ENCODE data around the gene TENM3. TPM values are rescaled to one million over a fixed set of nuclear protein-coding genes. Genes with fewer than 3 reads are reported as not detected.

Gene TENM3
- total and polyA plus RNA-seq, 10 of the 15 experiments (the other 5 are each of a cell fraction or from before 2014, with no cell fraction given), result 0.01 to 1.7 (median 0.08) TPM; not detected in 2

- H3K27me3 ChIP-seq (replicated peaks in 1 of 2; ENCODE audit: control insufficient read depth in 2 of 2, insufficient read depth in 2 of 2, low read length in 1 of 2), result no peaks in the 10 kb centered on the region
- no peak overlapping the region for H3K4me3 ChIP-seq
- BruUV-seq (replicated peaks), result no TSS peak
- intact Hi-C loops (cut with micrococcal nuclease; ENCODE audit: unreplicated experiment) (no loop called here), in situ Hi-C loops (cut with MboI) (no loop called here)
- CTCF ChIA-PET, result no interaction called here
- H3K79me2 ChIP-seq (ENCODE audit: control insufficient read depth, insufficient read depth, low read length), result no peaks in the 10 kb centered on the region
- H3K36me3 ChIP-seq (ENCODE audit: control insufficient read depth in 2 of 2, insufficient read depth in 2 of 2, low read length in 1 of 2), result no peaks in the 10 kb centered on the region
- POLR2A ChIA-PET, result no interaction called here
- TF ChIP-seq PAX8 (IDR thresholded peaks at IDR 0.05), result no peak
- SMC1A ChIA-PET (ENCODE audit: uncharacterized antibody, unreplicated experiment), result no interaction called here
- RAD21 ChIA-PET (ENCODE audit: unreplicated experiment), result no interaction called here
- H3K27ac ChIP-seq (ENCODE audit: control insufficient read depth, insufficient read depth), result no peak overlapping the region
- no peak overlapping the region for H3K9ac ChIP-seq (ENCODE audit: control insufficient read depth, insufficient read depth, low read length)
- no peaks in the 10 kb centered on the region for H3K4me1 ChIP-seq (ENCODE audit: control insufficient read depth, insufficient read depth, low read length)
- 53% methylated on average over 9 of the region's 9 CpGs for WGBS (ENCODE audit: insufficient coverage, insufficient replicate concordance, low lambda C conversion rate, missing lambda C conversion rate)
- FAIRE-seq (no peak), ATAC-seq (no peak), DNase-seq (ENCODE audit: low read depth, low spot score) (no peak)
- no peak overlapping the region for H2AFZ ChIP-seq (ENCODE audit: control insufficient read depth, low read depth, low read length)
- H4K20me1 ChIP-seq (ENCODE audit: control insufficient read depth, insufficient read depth), result no peaks in the 10 kb centered on the region
- no peak overlapping the region for H3K4me2 ChIP-seq (ENCODE audit: control insufficient read depth, insufficient read depth)
- no peaks in the 10 kb centered on the region for H3K9me3 ChIP-seq (replicated peaks; ENCODE audit: control insufficient read depth, insufficient read depth, low read length)
Measured at GRCh38 chr4:182225257-182225852, 17.8 kb upstream of the TENM3 start.

GRCh38 chr4:182227611-182228010, 15.6 kb upstream of the TENM3 start:
- ChIA-PET SMC1A (ENCODE audit: uncharacterized antibody, unreplicated experiment) (no interaction called here), POLR2A (no interaction called here), RAD21 (ENCODE audit: unreplicated experiment) (no interaction called here), CTCF (interaction anchor here (0.7 kb wide), 1 partner anchor 11 kb away, joined by 3 read pairs; no protein-coding TSS in a partner anchor)
- Histone ChIP-seq H4K20me1 (ENCODE audit: control insufficient read depth, insufficient read depth) (no peaks in the 10 kb centered on the region), H2AFZ (ENCODE audit: control insufficient read depth, low read depth, low read length) (no peak overlapping the region), H3K4me2 (ENCODE audit: control insufficient read depth, insufficient read depth) (no peak overlapping the region), H3K4me1 (ENCODE audit: control insufficient read depth, insufficient read depth, low read length) (no peaks in the 10 kb centered on the region), H3K79me2 (ENCODE audit: control insufficient read depth, insufficient read depth, low read length) (no peaks in the 10 kb centered on the region), H3K27ac (ENCODE audit: control insufficient read depth, insufficient read depth) (no peak overlapping the region), H3K9ac (ENCODE audit: control insufficient read depth, insufficient read depth, low read length) (no peak overlapping the region), H3K27me3 (replicated peaks in 1 of 2; ENCODE audit: control insufficient read depth in 2 of 2, insufficient read depth in 2 of 2, low read length in 1 of 2) (no peaks in the 10 kb centered on the region), H3K9me3 (replicated peaks; ENCODE audit: control insufficient read depth, insufficient read depth, low read length) (no peaks in the 10 kb centered on the region), H3K4me3 (no peak overlapping the region), H3K36me3 (ENCODE audit: control insufficient read depth in 2 of 2, insufficient read depth in 2 of 2, low read length in 1 of 2) (no peaks in the 10 kb centered on the region)
- 54% methylated on average over 6 of the region's 6 CpGs for WGBS (ENCODE audit: insufficient coverage, insufficient replicate concordance, low lambda C conversion rate, missing lambda C conversion rate)
- no TSS peak for BruUV-seq (replicated peaks)
- intact Hi-C loops (cut with micrococcal nuclease; ENCODE audit: unreplicated experiment), result no loop called here
- no peak for DNase-seq (ENCODE audit: low read depth, low spot score)
- ATAC-seq, result no peak
- no peak for FAIRE-seq
- in situ Hi-C loops (cut with MboI), result no loop called here
- TF ChIP-seq ZZZ3 (IDR thresholded peaks at IDR 0.05; ENCODE audit: control insufficient read depth, insufficient read length, low read depth) (no peak), MEF2B (IDR thresholded peaks at IDR 0.05; ENCODE audit: partially characterized antibody, poor library complexity, severe bottlenecking) (no peak), CEBPB (IDR thresholded peaks at IDR 0.05; ENCODE audit: borderline replicate concordance in 1 of 2, low read depth in 2 of 2, low read length in 2 of 2) (no peak), BCL11A (IDR thresholded peaks at IDR 0.05; ENCODE audit: low read depth, low read length) (no peak), NFYA (IDR thresholded peaks at IDR 0.05; ENCODE audit: borderline replicate concordance, low read depth, low read length) (no peak), HCFC1 (IDR thresholded peaks at IDR 0.05; ENCODE audit: low read length) (no peak), FOXM1 (IDR thresholded peaks at IDR 0.05; ENCODE audit: low read depth, low read length) (no peak), MYC (IDR thresholded peaks at IDR 0.05; ENCODE audit: insufficient read depth, insufficient read length, insufficient replicate concordance, low read length, severe bottlenecking) (no peak), KLF5 (IDR thresholded peaks at IDR 0.05; ENCODE audit: partially characterized antibody) (no peak), CHD4 (IDR thresholded peaks at IDR 0.05) (no peak), MYB (IDR thresholded peaks at IDR 0.05; ENCODE audit: borderline replicate concordance, low read depth, low read length) (no peak), E2F4 (IDR thresholded peaks at IDR 0.05; ENCODE audit: low read depth, low read length) (no peak), SMARCA5 (IDR thresholded peaks at IDR 0.05) (no peak), CBX3 (IDR thresholded peaks at IDR 0.05; ENCODE audit: borderline replicate concordance, low read depth) (no peak)
- TF ChIP-seq, protein P1, sequence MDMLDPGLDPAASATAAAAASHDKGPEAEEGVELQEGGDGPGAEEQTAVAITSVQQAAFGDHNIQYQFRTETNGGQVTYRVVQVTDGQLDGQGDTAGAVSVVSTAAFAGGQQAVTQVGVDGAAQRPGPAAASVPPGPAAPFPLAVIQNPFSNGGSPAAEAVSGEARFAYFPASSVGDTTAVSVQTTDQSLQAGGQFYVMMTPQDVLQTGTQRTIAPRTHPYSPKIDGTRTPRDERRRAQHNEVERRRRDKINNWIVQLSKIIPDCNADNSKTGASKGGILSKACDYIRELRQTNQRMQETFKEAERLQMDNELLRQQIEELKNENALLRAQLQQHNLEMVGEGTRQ (IDR thresholded peaks at IDR 0.05; ENCODE audit: borderline replicate concordance, low read depth, low read length), result no peak

Data from GM12878 (cell line).